Medulla oblongata (tissue), 1 donor: Measurements from ENCODE around the gene ZNF316.
"Not testable (repeated sequence)": the region's sequence is repeated elsewhere in the genome, so short reads cannot be mapped to it uniquely, and the experiment has no call there.

Source experiments
- DNase-seq: peaks from one replicate; pipeline ENCODE4 v3.0.0-alpha.2; 2015; ENCODE audit errors: extremely low spot score

The ZNF316 gene

GRCh38 chr7:6621195-6622133 lies 15.7 kb upstream of the ZNF316 start:
- no peak for DNase-seq

DNA sequence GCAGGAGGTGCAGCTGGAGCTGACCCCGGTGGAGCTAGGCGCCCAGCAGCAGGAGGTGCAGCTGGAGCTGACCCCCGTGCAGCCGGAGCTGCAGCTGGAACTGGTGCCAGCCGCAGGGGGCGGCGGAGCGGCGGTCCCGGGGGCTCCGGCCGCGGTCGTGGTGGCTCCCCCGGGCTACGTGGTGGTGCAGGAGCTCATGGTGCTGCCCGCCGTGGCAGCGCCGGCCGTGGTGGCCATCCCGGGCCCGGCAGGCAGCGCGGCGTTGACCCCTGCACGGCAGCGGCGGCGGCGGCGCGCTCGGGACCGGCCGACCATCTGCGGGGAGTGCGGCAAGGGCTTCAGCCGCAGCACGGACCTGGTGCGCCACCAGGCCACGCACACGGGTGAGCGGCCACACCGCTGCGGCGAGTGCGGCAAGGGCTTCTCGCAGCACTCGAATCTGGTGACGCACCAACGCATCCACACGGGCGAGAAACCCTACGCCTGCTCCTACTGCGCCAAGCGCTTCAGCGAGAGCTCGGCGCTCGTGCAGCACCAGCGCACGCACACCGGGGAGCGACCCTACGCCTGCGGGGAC lies 14.9 kb upstream of the ZNF316 start:
- no peak for DNase-seq

GRCh38 chr7:6623589-6624245 lies 13.4 kb upstream of the ZNF316 start:
- DNase-seq = no peak

- no peak for DNase-seq
These were observed 12.9 kb upstream of the ZNF316 start for GRCh38 chr7:6624246-6624611.

- DNase-seq = no peak
These were observed 9.1 kb upstream of the ZNF316 start for GRCh38 chr7:6628045-6628444.

- DNase-seq = no peak
These were observed 6.9 kb upstream of the ZNF316 start for GRCh38 chr7:6630007-6630849.

DNA sequence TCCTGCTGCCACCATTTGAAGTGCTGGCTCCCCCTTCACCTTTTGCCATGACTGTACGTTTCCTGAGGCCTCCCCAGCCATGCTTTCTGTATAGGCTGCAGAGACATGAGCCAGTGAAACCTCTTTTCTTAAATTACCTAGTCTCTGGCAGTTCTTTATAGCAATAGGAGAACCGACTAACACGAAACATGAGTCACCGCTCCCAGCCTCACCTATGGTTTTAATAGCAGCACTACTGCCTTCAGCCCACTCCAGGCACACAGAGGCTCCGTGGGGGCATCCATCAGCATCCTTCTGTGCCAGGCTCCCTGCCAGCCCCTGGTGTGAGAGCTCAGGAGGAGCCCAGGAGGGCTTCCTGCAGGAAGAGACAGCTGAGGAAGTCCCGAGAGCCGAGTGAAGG lies 5.5 kb upstream of the ZNF316 start:
- no peak for DNase-seq

GRCh38 chr7:6634021-6634420 lies 3.1 kb upstream of the ZNF316 start:
- DNase-seq = no peak

DNA sequence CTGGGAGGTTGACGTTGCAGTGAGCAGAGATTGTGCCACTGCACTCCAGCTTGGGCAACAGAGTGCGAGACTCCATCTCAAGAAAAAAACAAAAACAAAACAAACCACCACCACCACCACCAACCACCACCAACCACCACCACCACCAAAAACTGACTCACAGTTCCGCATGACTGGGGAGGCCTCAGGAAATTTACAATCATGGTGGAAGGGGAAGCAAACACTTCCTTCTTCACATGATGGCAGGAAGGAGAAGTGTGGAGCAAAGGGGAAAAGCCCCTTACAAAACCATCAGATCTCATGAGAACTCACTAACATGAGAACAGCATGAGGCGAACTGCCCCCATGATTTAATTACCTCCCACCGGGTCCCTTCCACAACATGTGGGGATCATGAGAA lies 2.1 kb upstream of the ZNF316 start:
- DNase-seq = not testable (repeated sequence)

- DNase-seq = no peak
These were observed 569 bp downstream of the ZNF316 start for GRCh38 chr7:6637544-6638229.

DNA sequence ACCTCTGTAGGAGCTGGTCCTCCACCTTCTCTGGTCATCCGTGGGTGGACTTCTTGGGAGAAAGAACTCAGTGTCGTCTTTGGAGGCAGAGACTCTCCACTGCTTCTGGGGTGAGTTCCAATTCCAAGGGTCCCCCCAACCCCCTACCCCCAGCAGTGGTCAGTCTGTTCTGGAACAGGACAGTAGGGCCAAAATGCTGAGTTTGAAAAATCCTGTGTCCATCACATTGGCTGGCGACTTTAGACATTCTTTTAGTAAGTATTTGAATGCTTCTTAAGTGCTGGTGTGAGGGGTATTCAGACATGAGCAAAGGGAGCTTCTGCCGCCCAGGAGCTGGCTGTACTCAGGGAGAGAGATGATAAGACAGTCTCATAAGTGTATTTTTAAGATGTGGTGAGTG lies 1.9 kb downstream of the ZNF316 start:
- DNase-seq = no peak

DNA sequence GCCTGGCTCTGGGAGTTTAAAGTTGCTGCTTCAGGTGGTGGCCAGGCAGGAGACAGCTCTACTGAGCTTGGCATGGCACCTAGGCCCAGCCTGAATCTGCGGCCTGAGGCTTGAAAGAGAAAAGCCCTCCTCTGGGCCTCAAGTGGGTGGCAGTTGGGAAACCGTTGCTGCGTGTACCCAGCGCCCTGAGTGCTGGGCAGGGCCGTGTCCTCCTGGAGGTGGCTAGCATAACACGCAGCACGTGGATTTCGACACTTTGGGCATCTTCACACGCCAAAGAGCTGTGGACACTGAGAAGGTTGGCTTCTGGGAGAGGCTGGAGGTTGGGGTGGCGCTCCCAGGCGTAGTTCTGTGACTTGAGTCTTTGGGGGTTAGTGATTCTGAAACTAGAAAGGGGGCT lies 2.5 kb downstream of the ZNF316 start:
- no peak for DNase-seq

DNA sequence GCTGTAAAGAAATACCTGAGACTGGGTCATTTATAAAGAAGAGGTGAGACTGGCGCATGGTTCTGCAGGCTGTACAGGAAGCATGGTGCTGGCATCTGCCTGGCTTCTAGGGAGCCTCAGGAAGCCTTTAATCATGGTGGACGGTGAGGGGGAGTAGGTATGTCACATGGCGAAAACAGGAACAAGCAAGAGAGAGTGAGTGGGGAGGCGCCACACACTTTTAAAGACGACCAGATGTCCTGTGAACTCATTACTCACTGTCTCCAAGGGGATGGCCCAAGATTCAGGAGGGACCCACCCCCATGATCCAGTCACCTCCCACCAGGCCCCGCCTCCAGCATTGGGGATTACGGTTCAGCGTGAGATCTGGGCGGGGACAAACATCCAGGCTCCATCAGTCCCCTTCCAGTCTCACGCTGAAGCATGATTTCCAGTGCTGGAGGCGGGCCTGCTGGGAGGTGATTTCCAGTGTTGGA lies 3.2 kb downstream of the ZNF316 start:
- DNase-seq = no peak

- no peak for DNase-seq
These were observed 4.4 kb downstream of the ZNF316 start for GRCh38 chr7:6641305-6642035.

GRCh38 chr7:6642239-6642839 lies 5.2 kb downstream of the ZNF316 start:
- DNase-seq = no peak

DNA sequence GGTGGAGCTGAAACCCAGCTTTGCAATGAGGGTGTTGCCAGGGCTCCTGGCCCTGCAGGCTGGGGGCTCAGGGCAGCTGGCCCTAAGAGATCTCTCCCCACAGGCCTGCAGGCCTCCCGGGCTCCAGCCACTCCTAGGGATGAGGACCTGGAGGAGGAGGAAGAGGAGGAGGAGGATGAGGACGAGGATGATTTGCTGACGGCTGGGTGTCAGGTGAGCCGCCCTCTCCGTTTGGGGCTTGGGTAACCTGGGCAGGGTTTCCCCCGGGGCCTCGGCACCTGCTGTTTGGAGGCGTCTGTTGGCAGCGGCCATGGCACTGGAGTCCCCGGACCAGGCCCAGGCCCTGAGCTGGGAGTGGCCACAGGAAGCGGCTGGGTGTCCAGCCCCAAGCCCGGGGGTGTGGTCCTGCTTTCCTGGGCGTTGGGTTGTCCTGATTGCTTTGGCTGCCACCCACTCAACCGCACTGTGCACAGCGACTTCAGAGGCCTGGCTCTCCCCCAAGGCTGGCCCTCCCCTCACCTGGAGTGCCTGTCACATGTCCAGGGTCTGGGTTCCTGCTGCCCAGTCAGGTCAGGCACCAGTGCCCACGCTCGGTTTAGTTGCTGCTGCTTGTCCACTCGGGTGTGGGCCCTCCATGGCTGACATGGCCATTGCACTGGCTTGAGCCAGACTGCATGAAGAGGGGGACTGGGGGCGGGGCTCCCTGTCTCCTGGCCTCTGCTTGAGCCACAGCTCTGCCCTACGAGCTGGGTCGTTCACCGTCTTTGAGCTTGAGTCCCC lies 5.9 kb downstream of the ZNF316 start:
- no peak for DNase-seq

GRCh38 chr7:6643915-6644625 lies 7.0 kb downstream of the ZNF316 start:
- DNase-seq = no peak

- DNase-seq = no peak
These were observed 7.6 kb downstream of the ZNF316 start for GRCh38 chr7:6644728-6645127.

- DNase-seq = no peak
These were observed 9.3 kb downstream of the ZNF316 start for GRCh38 chr7:6646465-6646864.
